ENCODE measurements around the gene COX8C. TPM values are rescaled to one million over a fixed set of nuclear protein-coding genes. Genes with fewer than 3 reads are reported as not detected.

COX8C gene
- total RNA-seq, 1 donor from 2014 or later: not detected

DNA sequence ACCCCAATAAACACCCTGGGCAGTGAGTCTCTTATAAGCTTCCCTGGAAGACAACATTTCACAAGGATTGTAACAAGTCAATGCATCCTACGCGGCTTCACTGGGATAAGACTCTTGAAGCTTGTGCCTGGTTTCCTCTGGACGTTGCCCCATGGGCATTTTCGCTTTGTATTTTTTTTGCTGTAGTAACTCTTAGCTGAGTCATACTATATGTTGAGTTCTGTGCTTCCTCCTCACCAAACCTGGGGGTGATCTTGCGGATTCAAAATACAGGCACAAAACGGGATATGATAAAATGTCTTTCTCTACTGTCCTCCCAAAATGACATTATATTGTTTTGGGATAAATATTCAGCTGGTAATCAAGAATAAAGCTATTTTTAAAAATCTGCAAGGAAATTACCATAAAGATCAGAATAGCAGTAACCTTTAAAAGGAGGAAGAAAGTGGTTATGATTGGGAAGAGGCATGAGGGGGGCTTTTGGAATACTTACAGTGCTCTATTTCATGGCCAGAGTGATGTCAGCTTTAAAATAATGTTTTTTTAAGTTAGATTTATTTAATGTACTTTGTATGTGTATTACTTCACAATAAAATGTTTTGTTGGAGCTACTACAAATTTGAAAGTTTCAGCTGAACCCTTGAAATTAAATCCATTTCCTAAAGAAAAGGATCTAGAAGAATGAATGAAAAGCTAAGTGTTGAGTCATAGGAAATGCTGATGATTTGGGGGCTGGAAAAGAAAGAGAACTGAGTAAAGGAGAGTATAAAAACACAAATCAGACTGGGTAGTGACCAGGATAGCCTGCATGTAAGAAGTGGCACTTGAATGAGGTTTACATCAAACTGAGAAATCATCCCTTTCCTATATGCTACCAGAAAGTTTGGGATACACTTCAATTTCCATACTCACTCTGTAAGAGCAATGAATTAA lies 28.8 kb upstream of the COX8C start:
- intact Hi-C loops (cut with DNase I): no loop called here
- no peaks in the 10 kb centered on the region for H3K27me3 ChIP-seq (ENCODE audit: low read depth)
- H3K9me3 ChIP-seq: no peaks in the 10 kb centered on the region
- H3K27ac ChIP-seq: no peak overlapping the region
- ATAC-seq: peak; percentile 51 to 65
- DNase-seq: no peak
- H3K4me1 ChIP-seq: peaks cover 47% of the 10 kb centered on the region
- H3K4me3 ChIP-seq: no peak overlapping the region
- TF ChIP-seq, protein P1, sequence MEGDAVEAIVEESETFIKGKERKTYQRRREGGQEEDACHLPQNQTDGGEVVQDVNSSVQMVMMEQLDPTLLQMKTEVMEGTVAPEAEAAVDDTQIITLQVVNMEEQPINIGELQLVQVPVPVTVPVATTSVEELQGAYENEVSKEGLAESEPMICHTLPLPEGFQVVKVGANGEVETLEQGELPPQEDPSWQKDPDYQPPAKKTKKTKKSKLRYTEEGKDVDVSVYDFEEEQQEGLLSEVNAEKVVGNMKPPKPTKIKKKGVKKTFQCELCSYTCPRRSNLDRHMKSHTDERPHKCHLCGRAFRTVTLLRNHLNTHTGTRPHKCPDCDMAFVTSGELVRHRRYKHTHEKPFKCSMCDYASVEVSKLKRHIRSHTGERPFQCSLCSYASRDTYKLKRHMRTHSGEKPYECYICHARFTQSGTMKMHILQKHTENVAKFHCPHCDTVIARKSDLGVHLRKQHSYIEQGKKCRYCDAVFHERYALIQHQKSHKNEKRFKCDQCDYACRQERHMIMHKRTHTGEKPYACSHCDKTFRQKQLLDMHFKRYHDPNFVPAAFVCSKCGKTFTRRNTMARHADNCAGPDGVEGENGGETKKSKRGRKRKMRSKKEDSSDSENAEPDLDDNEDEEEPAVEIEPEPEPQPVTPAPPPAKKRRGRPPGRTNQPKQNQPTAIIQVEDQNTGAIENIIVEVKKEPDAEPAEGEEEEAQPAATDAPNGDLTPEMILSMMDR (IDR thresholded peaks at IDR 0.05): no peak
- no peaks in the 10 kb centered on the region for H3K36me3 ChIP-seq

DNA sequence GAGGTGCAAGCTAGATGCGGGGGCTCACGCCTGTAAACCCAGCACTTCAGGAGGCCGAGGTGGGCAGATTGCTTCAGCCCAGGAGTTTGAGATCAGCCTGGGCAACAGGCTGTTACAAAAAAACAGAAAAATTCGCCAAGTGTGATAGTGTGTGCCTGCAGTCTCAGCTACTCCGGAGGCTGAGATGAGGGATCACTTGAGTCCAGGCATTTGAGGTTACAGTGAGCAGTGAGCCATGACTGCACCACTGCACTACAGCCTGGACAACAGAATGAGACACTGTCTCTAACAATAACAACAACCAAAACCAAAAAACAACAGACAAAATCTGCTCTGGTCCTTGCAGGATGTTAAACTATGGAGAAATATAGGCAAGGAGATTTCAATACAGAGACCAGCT lies 28.1 kb upstream of the COX8C start:
- Histone ChIP-seq H3K27ac (no peak overlapping the region), H3K9me3 (no peaks in the 10 kb centered on the region), H3K36me3 (no peaks in the 10 kb centered on the region), H3K4me3 (no peak overlapping the region), H3K27me3 (ENCODE audit: low read depth) (no peaks in the 10 kb centered on the region), H3K4me1 (peaks cover 54% of the 10 kb centered on the region)
- TF ChIP-seq, protein P1 (IDR thresholded peaks at IDR 0.05): no peak
- no peak for DNase-seq
- intact Hi-C loops (cut with DNase I): no loop called here
- no peak for ATAC-seq

GRCh38 chr14:93319494-93319893 lies 27.5 kb upstream of the COX8C start:
- Histone ChIP-seq H3K9me3 (no peaks in the 10 kb centered on the region), H3K4me3 (no peak overlapping the region), H3K4me1 (peaks cover 57% of the 10 kb centered on the region), H3K27ac (no peak overlapping the region), H3K27me3 (ENCODE audit: low read depth) (no peaks in the 10 kb centered on the region), H3K36me3 (no peaks in the 10 kb centered on the region)
- TF ChIP-seq, protein P1 (IDR thresholded peaks at IDR 0.05): no peak
- ATAC-seq (no peak), DNase-seq (no peak)
- intact Hi-C loops (cut with DNase I): no loop called here

DNA sequence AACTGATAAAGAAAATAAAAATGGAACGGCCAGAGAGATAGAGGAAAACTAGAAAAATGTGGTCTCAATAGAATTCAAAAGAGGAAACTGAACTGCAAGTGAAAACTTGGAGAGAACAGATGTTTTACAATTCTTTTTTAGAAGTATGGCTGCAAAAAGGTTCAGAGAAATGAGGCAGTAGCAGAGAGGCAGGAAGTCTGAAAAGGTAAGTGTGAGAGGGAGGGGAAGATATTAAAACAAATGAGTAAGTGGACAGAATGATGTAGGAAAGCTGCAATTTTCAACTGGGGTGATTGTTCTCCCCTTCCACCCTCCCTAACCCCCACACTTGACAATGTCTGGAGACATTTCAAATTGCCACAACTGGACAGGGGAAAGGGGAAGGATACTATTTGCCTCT lies 27.0 kb upstream of the COX8C start:
- no peak overlapping the region for H3K4me3 ChIP-seq
- no peak for ATAC-seq
- TF ChIP-seq, protein P1 (IDR thresholded peaks at IDR 0.05): no peak
- H3K27me3 ChIP-seq (ENCODE audit: low read depth): no peaks in the 10 kb centered on the region
- no peaks in the 10 kb centered on the region for H3K9me3 ChIP-seq
- peaks cover 57% of the 10 kb centered on the region for H3K4me1 ChIP-seq
- H3K27ac ChIP-seq: no peak overlapping the region
- intact Hi-C loops (cut with DNase I): no loop called here
- no peaks in the 10 kb centered on the region for H3K36me3 ChIP-seq
- no peak for DNase-seq

DNA sequence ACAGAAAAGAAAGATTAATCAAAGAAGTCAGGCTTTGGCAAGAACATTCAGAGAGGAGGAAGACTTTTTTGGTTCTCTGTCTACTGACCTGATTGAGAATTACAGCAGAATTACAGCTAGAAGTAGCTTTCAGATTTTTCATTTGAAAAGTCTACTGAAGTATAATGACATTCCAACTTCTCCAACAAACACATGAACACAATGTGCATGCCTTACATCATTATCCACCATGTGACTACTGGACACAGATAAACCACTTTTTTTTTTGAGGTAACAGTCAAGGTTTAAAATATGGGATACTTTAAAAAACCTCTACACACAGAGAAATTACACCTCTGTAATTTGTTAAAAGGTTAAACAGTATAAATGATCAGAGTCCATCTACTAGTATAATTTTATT lies 26.5 kb upstream of the COX8C start:
- intact Hi-C loops (cut with DNase I): no loop called here
- Histone ChIP-seq H3K9me3 (no peaks in the 10 kb centered on the region), H3K4me1 (peaks cover 57% of the 10 kb centered on the region), H3K27me3 (ENCODE audit: low read depth) (no peaks in the 10 kb centered on the region), H3K36me3 (no peaks in the 10 kb centered on the region), H3K27ac (no peak overlapping the region), H3K4me3 (no peak overlapping the region)
- ATAC-seq: no peak
- TF ChIP-seq, protein P1 (IDR thresholded peaks at IDR 0.05): no peak
- no peak for DNase-seq

Measured in lower lobe of right lung (tissue), 2 donors.